AG04450 (cell line): ENCODE measurements around the gene STX3. TPM values are rescaled to one million over a fixed set of nuclear protein-coding genes. Genes with fewer than 3 reads are reported as not detected.

Experiments used
- CTCF ChIA-PET: fragments of 300-600, 350-600 bp; formaldehyde crosslinking; extraction: SDS; loops from one replicate; lab custom pipeline; 2022; ENCODE audit warnings: antibody characterized with exemption, inconsistent platforms; lab: Charles Lee
- POLR2A ChIA-PET: fragments of 350-600 bp; formaldehyde crosslinking; extraction: SDS; loops from one replicate; lab custom pipeline; 2021; ENCODE audit warnings: antibody characterized with exemption, inconsistent platforms; lab: Yijun Ruan, JAX
- DNase-seq: peaks from one replicate; pipeline ENCODE4 v3.0.0-alpha.2; 2011; ENCODE audit warnings: low read depth, low spot score
- H3K27ac ChIP-seq: one replicate; pipeline ENCODE4 v1.5.1; 2012; ENCODE audit warnings: low read depth, low read length, control low read depth
- H3K27me3 ChIP-seq: one replicate; pipeline ENCODE4 v1.6.0; 2012; ENCODE audit warnings: low read length; ENCODE audit not compliant: control insufficient read depth, insufficient read depth
- H3K4me3 ChIP-seq: 2 replicates; pipeline ENCODE4 v1.5.1; 2011; ENCODE audit warnings: mild to moderate bottlenecking, low read depth, low read length, control low read depth
- H3K9me3 ChIP-seq: 2 replicates; pipeline ENCODE4 v1.5.1; 2012; ENCODE audit warnings: low read length; ENCODE audit not compliant: control insufficient read depth, insufficient read depth
- CTCF ChIP-seq: IDR thresholded peaks from 2 replicates; pipeline ENCODE4 v1.5.1; 2011; ENCODE audit warnings: low read depth, low read length, control low read depth, inconsistent platforms
- polyA plus RNA-seq: library from polyadenylated mRNA; depleted of rRNA; stranded (reverse); fragments of >200 nt; gene quantifications from 2 replicates; pipeline ENCODE4 v1.2.3, GENCODE V29; 2011

STX3 gene
- polyA plus RNA-seq, 1 experiment = 12.4 TPM

GRCh38 chr11:59761993-59762392, 6.8 kb downstream of the STX3 start:
- no peak for DNase-seq
- CTCF ChIA-PET = no interaction called here
- H3K9me3 ChIP-seq = no peaks in the 10 kb centered on the region
- no peaks in the 10 kb centered on the region for H3K27me3 ChIP-seq
- TF ChIP-seq CTCF = no peak
- POLR2A ChIA-PET = no interaction called here
- no peak overlapping the region for H3K27ac ChIP-seq
- no peak overlapping the region for H3K4me3 ChIP-seq

GRCh38 chr11:59765068-59765735, 10.0 kb downstream of the STX3 start:
- no peak overlapping the region for H3K27ac ChIP-seq
- POLR2A ChIA-PET = no interaction called here
- no peaks in the 10 kb centered on the region for H3K9me3 ChIP-seq
- CTCF ChIA-PET = no interaction called here
- TF ChIP-seq CTCF = no peak
- H3K27me3 ChIP-seq = no peaks in the 10 kb centered on the region
- H3K4me3 ChIP-seq = no peak overlapping the region
- DNase-seq = no peak

- CTCF ChIA-PET = interaction anchor here (0.9 to 2.7 kb wide), 3 partner anchors 13 to 39 kb away, joined by 6 to 15 read pairs (median 6); no protein-coding TSS in a partner anchor
- no peak overlapping the region for H3K27ac ChIP-seq
- no peaks in the 10 kb centered on the region for H3K9me3 ChIP-seq
- no peak overlapping the region for H3K4me3 ChIP-seq
- H3K27me3 ChIP-seq = no peaks in the 10 kb centered on the region
- TF ChIP-seq CTCF = no peak
- DNase-seq = no peak
- POLR2A ChIA-PET = no interaction called here
These were observed 11.5 kb downstream of the STX3 start for GRCh38 chr11:59766542-59767224.

GRCh38 chr11:59767225-59767611, 12.0 kb downstream of the STX3 start:
- no peak for TF ChIP-seq CTCF

GRCh38 chr11:59769111-59769510, 13.9 kb downstream of the STX3 start:
- H3K9me3 ChIP-seq = no peaks in the 10 kb centered on the region
- no peak for DNase-seq
- CTCF ChIA-PET = interaction anchor here (1.0 to 2.7 kb wide), 2 partner anchors 16 to 18 kb away, joined by 3 to 15 read pairs; no protein-coding TSS in a partner anchor
- no peaks in the 10 kb centered on the region for H3K27me3 ChIP-seq
- no peak overlapping the region for H3K27ac ChIP-seq
- POLR2A ChIA-PET = no interaction called here
- no peak overlapping the region for H3K4me3 ChIP-seq
- TF ChIP-seq CTCF = no peak

More at GRCh38 chr11:59767225-59767611, 12.0 kb downstream of the STX3 start:
- Histone ChIP-seq H3K9me3 (no peaks in the 10 kb centered on the region), H3K27ac (no peak overlapping the region), H3K4me3 (no peak overlapping the region), H3K27me3 (no peaks in the 10 kb centered on the region)
- ChIA-PET POLR2A (no interaction called here), CTCF (interaction anchor here (1.6 to 2.7 kb wide), 2 partner anchors 14 to 35 kb away, joined by 6 to 15 read pairs; no protein-coding TSS in a partner anchor)
- DNase-seq = no peak
